ENCODE data around the gene CFAP161.
"Not testable (repeated sequence)": the region's sequence is repeated elsewhere in the genome, so short reads cannot be mapped to it uniquely, and the experiment has no call there.

The CFAP161 gene

DNA sequence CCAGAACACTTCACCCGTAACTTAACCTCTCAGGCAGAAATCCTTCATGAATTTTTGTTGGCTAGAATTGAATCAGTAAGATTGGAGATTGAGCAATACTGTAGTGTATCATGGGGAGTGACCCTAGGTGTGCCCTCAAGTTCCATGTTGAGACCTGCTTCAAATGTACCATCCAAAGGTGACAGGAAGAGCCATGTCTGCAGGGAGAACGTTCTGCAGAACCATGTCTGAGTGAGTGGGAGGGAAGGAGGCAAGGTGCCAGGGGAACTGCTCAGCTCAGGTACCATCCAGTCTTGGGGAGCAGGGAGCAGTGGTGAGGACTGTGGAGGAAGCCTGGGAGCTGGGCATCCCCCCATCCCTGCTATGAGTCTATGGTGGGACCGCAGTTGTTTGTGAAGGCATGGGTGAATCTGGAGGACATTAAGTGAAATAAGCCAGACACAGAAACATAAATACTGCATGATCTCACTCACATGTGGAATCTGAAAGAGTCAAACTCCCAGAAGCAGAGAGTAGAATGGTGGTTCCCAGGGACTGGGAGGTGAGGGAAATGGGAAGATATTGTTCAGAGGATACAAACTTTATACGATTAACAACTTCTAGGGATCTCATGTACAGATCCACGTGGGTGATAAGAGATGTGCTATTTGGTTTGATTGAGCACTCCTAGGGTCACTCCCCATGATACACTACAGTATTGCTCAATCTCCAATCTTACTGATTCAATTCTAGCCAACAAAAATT lies 23.3 kb downstream of the CFAP161 start:
- no peak for DNase-seq (ENCODE audit: low read depth in 1 of 2, low spot score in 1 of 2)

DNA sequence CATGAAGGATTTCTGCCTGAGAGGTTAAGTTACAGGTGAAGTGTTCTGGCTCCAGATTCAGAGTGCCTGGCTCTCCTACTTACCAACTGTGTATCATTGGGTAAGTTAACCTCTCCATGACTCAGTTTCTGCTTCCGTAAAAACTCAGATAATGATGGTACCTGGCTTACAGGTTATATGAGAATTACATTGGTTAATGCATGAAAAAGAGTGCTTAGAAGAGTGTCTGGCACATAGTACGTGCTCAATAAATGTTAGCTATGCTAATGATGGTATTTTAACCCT lies 23.8 kb downstream of the CFAP161 start:
- no peak for DNase-seq (ENCODE audit: low read depth in 1 of 2, low spot score in 1 of 2)

DNA sequence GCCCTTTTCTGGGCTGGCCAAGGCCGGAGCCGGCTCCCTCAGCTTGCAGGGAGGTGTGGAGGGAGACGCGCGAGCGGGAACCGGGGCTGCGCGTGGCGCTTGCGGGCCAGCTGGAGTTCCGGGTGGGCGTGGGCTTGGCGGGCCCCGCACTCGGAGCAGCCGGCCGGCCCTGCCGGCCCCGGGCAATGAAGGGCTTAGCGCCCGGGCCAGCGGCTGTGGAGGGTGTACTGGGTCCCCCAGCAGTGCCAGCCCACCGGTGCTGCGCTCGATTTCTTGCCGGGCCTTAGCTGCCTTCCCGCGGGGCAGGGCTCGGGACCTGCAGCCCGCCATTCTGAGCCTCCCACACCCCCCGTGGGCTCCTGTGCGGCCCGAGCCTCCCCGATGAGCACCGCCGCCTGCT lies 24.5 kb downstream of the CFAP161 start:
- DNase-seq (ENCODE audit: low read depth in 1 of 2, low spot score in 1 of 2): not testable (repeated sequence)

DNA sequence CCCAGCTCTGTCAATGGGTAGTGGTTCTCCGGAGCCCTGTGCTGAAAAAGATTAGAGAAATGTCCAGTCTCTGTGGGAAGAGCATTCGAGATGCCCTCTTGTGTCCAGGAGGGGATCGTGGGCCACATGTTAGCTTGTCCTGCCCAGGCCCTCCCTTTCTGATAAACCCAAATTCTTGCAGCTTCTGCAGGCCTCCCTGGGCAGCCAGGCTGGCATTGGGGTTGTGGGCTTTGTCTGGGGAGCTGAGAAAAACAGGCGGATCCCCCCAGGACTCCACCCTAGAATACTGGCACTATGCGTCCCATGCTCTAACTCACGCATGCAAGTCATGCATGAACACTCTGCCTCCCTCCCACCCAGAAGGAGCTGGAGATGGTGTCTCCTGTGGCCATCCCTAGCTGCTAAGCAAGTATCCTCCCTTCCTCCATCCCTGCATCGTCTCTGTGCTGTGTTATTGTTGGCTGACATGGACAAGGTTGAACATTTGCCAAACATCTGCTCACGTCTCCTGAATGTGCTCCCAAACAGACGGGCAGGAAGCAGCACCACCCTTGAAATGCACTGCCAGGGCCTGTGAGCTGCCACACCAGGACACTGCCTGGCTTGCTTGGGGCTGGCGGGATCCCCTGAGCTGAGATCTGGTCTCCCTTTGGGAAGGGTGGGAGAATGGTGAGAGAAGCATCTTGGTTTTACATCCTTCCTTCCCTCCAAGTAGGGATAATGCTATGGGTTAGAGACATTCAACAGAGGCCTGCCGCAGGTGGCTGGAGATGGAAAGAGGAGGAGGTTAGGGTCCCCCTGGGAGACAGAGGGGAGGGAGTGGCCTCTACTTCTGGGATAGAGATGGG lies 26.5 kb downstream of the CFAP161 start:
- no peak for DNase-seq (ENCODE audit: low read depth in 1 of 2, low spot score in 1 of 2)

DNA sequence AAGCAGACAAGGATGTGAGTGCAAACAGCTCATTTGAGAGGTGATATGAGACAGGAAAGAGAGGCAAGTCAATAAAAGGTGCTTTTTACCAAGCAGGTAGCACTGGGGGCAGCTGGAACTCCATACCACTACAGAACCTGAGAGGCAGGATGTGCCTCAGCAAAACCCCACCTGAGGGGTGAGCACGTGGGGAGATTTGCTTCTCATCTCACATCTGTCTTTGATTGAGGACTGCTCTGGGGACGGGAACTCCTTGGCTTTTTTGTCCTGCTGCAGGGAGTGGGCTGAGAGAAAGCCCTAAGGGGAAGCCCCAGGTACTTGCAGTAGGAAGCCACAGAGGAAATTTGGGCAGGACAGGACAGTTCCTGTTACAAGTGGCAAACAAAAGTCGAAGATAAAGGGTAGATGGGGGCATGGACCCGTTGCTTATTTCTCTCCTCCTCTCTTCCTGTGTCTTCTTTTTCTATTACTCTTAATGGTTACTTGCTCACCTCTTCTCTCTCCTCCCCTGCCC lies 27.1 kb downstream of the CFAP161 start:
- DNase-seq (ENCODE audit: low read depth in 1 of 2, low spot score in 1 of 2): no peak

DNA sequence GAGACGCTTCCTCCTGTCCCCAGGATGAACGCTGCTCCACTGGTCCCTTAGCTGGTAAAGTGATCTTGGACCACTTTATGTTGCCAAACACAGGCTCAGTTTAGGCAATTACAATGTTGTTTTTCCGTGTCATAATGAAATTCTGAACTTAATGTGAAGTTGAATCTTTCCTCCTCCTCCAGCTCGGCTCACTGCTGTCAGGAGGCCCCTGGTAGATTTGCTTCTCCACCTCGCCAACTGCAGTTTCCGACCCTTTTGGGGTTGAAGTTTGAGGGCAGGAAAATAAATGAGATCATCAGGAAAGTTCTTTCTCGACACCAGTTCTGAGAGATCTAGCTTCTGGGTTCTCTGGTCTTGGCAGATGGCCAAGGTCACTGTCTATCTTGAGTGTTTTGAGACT lies 27.8 kb downstream of the CFAP161 start:
- DNase-seq (ENCODE audit: low read depth in 1 of 2, low spot score in 1 of 2): no peak

DNA sequence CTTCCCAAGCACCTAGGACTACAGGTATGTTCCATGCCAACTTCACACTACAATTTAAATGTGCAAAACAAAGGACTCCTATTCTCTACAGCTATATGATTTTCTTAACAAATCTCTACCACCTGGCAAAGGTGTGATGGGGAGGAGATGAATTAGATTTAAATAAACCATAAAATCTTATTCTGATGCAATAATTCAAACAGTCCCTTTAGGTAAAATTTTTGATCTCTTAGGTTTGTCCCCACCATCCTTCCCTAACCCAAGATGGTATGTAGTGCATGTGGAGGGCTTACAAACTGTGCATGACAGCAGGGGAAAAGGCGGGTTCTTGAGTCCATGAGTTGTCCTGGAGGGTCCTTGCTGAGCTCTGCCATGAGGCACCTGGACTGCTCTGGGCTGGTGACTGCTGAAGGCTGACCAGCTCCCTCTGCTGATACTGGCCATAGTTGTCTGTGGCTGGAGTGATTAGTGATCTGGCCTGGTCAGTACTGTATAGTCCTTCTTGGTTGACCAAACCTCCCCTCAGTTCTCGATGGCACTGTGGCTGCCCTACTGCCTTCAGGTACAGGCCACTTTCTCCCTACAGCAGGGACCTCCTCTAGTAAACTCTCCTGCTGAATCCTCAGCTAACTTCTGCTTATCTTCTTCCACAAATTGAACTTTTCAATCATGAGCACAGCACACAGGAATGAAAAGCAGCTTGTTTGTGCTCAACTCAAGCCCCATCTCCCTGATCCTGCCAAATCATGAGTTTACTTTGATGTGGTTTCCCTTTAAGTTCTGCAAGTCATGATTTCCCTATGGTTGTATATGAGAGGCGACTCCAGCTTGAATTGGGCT lies 30.1 kb downstream of the CFAP161 start:
- no peak for DNase-seq (ENCODE audit: low read depth in 1 of 2, low spot score in 1 of 2)

DNA sequence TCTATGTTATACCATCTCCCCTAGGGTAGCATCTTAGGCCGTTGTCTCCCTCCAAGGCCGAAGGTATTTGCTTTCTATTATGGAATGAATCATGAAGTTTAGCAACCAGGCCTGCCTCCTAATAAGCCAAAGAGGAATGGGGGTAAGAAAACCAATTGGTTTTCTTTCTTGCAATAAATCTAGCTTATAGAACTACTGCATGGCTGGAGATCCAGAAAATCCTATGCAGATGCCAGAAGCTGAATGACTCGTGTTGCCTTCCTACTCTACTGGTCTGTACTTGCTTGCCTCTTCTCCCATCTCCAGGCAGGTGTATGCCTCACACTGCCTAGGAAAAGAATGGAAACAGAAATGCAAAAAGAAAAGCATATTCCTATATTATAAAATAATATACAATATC lies 31.5 kb downstream of the CFAP161 start:
- DNase-seq (ENCODE audit: low read depth in 1 of 2, low spot score in 1 of 2): no peak

DNA sequence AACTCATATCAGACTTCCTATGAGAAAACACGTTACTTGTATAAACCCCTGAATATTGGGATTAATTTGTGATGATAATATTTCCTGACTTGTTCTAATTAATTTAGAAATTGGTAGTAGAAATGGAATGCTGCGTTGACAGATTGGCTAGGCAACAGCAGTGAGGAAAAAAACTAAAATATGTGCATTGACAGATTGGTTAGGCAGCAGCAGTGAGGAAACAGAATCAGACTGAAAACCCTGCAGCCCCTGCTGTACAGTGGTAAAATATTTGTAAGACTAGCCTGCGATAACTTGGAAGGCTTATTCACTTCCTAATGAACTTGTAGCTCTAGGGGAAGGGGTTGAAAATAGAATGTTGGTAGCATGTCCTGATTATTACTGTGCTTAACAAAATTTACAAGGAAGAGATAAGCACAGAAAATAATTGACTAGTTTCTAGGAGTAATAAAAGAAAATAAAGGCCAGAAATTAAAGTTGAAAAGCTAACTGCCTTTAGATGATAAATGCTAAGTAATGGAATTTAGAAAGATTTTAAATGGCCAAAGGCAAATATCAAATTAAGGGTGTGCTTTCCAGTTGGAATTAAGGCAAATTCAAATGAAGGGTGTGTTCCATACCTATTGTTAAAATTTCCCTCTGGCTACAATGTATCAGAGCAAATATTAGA lies 32.7 kb downstream of the CFAP161 start:
- no peak for DNase-seq (ENCODE audit: low read depth in 1 of 2, low spot score in 1 of 2)

DNA sequence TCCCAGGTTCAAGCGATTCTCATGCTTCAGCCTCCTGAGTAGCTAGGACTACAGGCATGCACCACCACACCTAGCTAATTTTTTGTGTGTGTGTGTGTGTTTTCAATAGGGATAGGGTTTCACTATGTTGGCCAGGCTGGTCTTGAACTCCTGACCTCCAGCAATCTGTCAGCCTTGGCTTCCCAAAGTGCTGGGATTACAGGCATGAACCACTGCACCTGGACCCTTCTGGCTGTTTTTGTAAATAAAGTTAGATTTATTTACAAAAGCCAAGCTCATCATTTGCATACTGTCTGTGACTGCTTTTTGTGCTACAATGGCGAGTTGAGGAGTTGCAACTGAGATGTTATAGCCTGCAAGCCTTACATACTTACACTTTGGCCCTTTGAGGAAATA lies 34.1 kb downstream of the CFAP161 start:
- DNase-seq (ENCODE audit: low read depth in 1 of 2, low spot score in 1 of 2): no peak

DNA sequence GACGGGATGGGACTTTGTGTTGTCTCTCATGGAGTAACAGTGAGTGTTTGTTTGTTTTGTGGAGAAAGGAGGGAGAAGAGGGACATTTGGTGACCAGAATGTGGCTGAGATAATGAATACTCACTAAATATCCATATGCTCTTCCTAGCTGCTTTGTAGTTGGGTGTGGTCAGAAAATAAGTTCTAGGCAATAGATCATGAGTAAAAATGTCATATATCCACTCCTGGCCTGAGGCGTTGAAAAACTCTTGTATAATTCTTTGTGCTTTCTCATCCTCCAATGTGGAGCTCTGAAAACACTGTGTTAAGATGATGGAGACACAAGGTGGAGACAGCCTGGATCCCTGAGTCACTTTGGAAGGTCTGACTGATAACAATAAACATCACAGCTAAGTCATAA lies 34.6 kb downstream of the CFAP161 start:
- DNase-seq (ENCODE audit: low read depth in 1 of 2, low spot score in 1 of 2): no peak

DNA sequence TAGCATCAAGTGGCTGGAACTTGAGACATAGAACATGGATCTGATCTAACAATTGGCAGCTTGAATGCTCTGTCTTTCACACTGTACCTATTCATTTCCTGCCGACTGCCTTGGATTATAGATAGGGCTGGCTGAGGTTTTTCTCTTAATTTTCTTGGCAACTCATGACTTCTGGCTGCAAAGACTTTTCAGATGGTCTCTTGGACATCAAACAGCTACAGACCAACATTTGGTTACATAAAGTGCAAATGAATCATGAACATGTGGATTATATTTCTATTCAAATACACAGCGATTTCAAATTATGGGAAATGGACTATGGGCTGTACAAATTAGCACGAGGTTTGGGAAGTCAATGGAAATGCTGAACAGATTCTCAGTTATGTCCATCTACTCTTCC lies 36.4 kb downstream of the CFAP161 start:
- no peak for DNase-seq (ENCODE audit: low read depth in 1 of 2, low spot score in 1 of 2)

DNA sequence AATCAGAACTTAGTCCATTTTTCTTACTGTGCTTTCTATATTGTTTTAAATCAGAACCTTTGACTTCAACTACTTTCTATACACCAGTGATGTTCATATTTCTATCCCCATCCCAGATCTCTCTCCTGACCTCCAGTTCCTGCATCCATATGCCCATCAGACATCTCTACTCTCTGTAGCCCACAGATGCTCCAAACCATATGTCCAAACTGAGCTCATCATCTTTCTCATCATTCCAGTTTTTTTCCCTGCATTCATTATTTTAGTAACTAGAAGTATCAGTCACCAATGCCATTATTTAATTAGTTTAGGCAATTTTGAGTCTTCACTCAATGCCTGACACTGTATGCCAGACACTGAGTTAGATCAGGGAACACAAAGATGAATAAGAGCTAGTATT lies 37.2 kb downstream of the CFAP161 start:
- DNase-seq (ENCODE audit: low read depth in 1 of 2, low spot score in 1 of 2): no peak

DNA sequence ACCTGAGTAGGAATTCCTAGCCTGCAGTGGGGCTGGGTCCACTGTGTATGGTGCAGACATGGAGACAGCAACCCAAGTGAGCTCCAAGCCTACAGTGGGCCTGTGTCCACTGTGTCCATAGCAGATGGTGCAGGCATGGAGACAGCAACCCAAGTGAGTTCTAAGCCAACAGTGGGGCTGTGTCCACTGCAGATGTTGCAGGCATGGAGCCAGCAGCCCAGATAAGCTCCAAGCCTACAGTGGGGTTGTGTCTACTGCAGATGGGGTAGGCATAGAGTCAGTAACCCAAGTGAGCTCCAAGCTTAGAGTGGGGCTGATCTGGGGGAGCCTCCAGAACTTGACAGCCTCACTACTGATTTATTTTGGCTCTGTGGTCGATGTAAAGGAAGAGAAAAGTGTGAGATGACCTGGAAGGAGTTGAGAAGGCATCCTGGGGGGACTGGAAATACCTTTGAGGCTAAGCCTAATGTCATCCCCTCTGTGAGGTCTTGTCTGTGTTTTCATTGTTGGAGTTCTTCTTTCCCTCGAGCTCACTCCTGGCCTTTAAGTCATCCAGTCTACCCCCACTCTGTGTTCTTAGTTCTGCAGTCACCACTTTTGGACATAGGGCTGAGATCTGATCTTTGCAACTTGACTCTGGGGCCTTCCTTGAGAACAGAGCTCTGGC lies 40.2 kb downstream of the CFAP161 start:
- no peak for DNase-seq (ENCODE audit: low read depth in 1 of 2, low spot score in 1 of 2)

DNA sequence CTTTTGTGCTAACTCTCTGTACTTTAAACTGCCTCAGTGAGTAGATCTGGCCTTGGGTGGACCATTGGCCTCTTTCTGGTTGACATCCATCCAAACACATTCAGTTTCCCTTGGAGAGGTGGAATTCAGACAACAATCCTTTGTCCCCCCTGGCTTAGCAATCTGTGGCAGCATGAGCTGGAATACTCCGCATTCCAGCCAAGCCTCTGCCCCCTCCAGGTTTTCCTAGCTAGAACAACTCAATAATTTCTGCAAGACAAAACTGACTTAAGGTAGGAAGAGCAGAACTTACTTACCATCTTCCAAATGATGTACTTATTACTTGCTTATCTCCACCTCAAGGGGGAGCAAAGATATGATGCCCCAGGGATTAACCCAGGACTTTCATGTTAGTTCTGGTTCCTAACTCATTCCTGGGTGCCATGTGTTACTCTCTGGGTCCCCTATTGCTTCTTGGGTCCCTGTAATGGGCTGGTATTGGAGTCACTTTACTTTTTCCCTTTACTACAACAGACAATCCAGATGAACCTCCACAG lies 40.8 kb downstream of the CFAP161 start:
- DNase-seq (ENCODE audit: low read depth in 1 of 2, low spot score in 1 of 2): no peak

DNA sequence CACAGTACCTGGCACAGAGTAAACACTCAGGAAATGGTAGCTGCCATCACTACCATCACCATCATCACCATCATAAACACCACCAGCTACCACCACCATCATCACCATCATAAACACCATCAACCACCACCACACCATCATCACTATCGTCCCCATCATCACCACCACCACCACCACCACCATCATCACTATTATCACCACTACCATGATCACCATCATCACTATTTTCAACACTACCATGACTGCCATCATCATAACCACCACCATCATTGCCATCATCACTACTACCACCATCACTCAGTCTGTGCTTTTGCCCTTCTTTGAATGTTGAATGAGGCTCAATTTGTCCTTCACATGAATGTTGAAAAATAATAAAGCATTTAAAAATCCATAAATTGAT lies 41.4 kb downstream of the CFAP161 start:
- no peak for DNase-seq (ENCODE audit: low read depth in 1 of 2, low spot score in 1 of 2)

DNA sequence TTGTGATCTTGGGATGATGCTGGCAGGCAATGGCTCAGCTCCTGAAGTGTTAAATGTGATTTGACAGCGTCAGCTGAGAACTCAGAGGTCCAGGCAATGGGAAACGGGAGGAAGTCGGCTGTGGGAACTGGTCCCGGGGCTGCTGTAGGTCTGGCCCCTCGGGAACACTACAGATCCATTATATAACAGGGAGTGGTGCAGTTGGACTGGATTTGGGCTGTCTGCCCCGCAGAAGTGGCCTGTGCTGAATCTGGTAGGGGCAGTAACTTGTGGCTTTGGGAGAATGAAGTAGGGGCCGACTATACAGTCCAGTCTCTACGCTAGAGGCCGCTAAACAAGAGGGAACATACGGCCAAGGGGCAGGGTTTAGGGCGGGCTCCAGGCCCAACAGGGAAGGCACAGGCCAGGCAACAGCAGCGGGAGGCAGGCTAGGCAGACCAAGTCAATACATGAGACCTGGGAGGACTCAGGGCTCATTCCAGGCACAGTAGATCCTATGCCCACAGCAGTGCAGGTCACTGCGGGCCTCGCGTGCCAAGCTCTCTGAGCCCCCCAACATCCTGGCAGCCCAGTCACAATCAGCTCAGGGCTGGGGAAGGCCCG lies 42.3 kb downstream of the CFAP161 start:
- no peak for DNase-seq (ENCODE audit: low read depth in 1 of 2, low spot score in 1 of 2)

DNA sequence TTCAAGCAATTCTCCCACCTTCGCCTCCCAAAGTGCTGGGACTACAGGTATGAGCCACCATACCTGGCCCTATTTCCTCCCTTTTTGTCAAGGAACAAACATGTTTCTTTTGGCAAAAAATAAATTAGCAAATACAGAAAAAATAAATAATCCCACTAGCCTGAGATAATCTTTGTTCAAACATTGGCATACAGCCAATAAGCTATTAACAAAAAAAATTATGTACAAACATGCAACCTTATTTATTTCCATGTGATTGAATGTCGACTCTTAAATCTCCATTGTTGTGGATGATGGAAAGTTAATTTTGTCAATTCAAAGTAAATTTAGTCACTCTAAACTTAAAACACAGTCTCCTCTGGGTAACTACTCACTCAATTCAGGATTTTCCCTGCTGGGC lies 44.3 kb downstream of the CFAP161 start:
- DNase-seq (ENCODE audit: low read depth in 1 of 2, low spot score in 1 of 2): no peak

DNA sequence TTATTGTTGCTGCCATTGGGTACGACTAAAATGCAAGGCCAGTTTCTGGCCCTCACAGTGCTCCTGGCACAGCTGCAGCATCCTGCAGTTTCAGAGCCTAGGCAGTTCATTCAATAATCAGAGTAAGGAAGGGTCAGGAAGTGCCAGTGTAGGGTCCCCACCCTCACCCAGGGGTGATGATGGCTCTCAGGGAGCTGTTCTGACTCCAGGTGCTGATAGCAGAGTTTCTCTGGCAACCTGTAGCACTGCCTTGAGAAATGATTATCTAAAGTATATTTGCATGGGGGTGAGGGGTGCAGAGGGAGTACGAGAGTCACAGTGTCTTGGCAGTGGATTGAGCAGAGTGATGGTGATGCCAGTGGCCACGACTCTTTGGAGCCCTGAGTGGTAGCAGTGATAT lies 47.1 kb downstream of the CFAP161 start:
- DNase-seq (ENCODE audit: low read depth in 1 of 2, low spot score in 1 of 2): no peak

Measured in activated CD4-positive, alpha-beta T cell treated with anti-CD3 and anti-CD28 coated beads, Interleukin-2, amount 50 U/mL, for 24 hours (primary cell).